NCI-H1436 treated with DMSO at 0.1 percent for 48 hours (cell line): ENCODE results near the gene EPHB2.

ENCODE experiments used
- DNase-seq: peaks from one replicate; lab custom pipeline; 2025; lab: John Stamatoyannopoulos, UW

The EPHB2 gene

GRCh38 chr1:22860883-22861385 lies 150.3 kb downstream of the EPHB2 start:
- DNase-seq: no peak

GRCh38 chr1:22861764-22862440 lies 151.3 kb downstream of the EPHB2 start:
- no peak for DNase-seq

- no peak for DNase-seq
These were observed 152.1 kb downstream of the EPHB2 start for GRCh38 chr1:22862752-22863151.

GRCh38 chr1:22863766-22864165 lies 153.1 kb downstream of the EPHB2 start:
- DNase-seq: no peak

GRCh38 chr1:22864886-22865285 lies 154.2 kb downstream of the EPHB2 start:
- DNase-seq: no peak

GRCh38 chr1:22865736-22866135 lies 155.1 kb downstream of the EPHB2 start:
- no peak for DNase-seq

GRCh38 chr1:22866868-22867267 lies 156.2 kb downstream of the EPHB2 start:
- no peak for DNase-seq

- DNase-seq: no peak
These were observed 157.7 kb downstream of the EPHB2 start for GRCh38 chr1:22868331-22868730.

- DNase-seq: no peak
These were observed 158.7 kb downstream of the EPHB2 start for GRCh38 chr1:22869325-22869724.

GRCh38 chr1:22870201-22870871 lies 159.7 kb downstream of the EPHB2 start:
- DNase-seq: no peak

- DNase-seq: no peak
These were observed 162.5 kb downstream of the EPHB2 start for GRCh38 chr1:22872981-22873664.

GRCh38 chr1:22874785-22875184 lies 164.1 kb downstream of the EPHB2 start:
- no peak for DNase-seq

- DNase-seq: no peak
These were observed 164.6 kb downstream of the EPHB2 start for GRCh38 chr1:22875241-22875640.

GRCh38 chr1:22875841-22876240 lies 165.2 kb downstream of the EPHB2 start:
- DNase-seq: no peak

GRCh38 chr1:22876359-22877111 lies 165.9 kb downstream of the EPHB2 start:
- no peak for DNase-seq

- DNase-seq: no peak
These were observed 166.7 kb downstream of the EPHB2 start for GRCh38 chr1:22877112-22877915.

- no peak for DNase-seq
These were observed 167.3 kb downstream of the EPHB2 start for GRCh38 chr1:22877980-22878379.

- DNase-seq: no peak
These were observed 168.0 kb downstream of the EPHB2 start for GRCh38 chr1:22878626-22879025.

GRCh38 chr1:22879445-22879844 lies 168.8 kb downstream of the EPHB2 start:
- no peak for DNase-seq

- DNase-seq: no peak
These were observed 169.5 kb downstream of the EPHB2 start for GRCh38 chr1:22880174-22880601.

- no peak for DNase-seq
These were observed 172.8 kb downstream of the EPHB2 start for GRCh38 chr1:22883406-22883805.
